Measurements from ENCODE around the gene RANBP3.
"Not testable (repeated sequence)": the region's sequence is repeated elsewhere in the genome, so short reads cannot be mapped to it uniquely, and the experiment has no call there.

The RANBP3 gene

DNA sequence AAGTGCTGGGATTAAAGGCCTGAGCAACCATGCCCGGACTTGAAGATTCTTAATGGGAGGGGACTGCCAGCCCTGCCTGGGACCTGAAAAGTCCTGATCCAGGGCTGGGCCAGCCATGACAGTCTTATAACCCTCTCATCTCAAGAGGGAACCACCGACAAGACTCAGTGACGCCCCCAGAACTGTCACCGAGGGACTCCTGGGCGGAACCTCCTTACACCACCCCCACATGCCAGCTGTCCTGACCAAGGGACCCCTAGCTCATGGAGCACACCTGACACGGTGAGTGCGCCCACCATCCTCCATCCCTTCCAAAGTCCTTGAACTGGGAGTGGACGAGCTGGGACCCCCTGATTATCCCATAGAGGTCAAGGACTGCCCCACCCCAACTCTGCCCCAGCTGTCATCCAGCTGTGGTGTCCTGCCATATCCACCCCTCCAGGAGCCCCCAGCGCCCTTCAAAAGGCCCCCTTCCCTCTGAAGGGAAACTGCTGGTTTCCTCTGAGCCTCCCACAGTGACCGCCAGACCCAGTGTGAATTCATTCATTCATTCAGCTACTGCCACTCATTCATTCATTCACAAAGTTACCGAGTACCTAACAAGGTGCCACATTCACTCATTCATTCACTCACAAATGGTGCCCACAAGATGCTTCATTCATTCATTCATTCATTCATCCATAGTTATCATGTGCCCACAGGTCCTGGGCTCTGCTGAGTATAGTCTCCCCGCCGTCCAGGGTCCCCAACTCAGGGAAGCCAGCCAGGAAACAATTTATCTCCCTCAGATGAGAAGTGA lies 78.0 kb downstream of the RANBP3 start:
- DNase-seq, result no peak

DNA sequence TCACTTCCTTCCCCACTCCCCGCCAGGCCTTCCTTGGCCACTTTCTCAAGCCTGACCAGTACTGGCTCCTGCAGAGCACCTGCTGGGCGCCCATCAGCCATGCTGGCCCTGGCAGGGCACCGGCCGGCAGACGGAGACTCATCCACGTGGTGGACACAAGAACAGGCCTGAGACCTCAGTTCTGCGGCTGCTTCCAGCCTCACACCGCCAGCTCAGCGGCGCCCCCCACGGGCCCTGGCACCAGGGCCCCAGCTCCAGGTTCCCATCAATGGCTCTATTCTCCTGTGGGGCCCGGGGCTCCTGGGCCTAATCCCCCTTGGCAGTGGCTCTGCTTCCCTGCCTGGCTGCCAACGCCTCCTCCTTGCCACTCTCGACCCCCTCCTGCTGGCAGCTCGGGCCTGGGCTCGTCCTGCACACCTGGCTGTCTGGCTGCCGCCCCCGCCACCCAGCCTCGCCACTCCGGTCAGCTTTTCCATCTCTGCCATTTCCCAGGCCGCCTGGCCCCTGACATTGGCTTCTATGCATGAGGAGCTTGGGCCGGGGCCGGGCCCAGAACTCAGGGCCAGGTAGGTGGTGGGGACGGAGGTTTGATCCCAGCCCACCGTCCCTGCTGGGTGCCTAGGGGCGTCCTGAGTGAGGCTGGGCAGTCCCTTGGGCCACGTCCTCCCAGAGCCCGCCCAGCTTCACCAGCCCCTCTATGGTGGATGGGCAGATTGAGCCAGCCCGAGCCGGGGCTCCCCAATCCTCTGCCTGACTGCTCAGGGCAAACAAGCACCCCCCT lies 80.6 kb downstream of the RANBP3 start:
- no peak for DNase-seq

DNA sequence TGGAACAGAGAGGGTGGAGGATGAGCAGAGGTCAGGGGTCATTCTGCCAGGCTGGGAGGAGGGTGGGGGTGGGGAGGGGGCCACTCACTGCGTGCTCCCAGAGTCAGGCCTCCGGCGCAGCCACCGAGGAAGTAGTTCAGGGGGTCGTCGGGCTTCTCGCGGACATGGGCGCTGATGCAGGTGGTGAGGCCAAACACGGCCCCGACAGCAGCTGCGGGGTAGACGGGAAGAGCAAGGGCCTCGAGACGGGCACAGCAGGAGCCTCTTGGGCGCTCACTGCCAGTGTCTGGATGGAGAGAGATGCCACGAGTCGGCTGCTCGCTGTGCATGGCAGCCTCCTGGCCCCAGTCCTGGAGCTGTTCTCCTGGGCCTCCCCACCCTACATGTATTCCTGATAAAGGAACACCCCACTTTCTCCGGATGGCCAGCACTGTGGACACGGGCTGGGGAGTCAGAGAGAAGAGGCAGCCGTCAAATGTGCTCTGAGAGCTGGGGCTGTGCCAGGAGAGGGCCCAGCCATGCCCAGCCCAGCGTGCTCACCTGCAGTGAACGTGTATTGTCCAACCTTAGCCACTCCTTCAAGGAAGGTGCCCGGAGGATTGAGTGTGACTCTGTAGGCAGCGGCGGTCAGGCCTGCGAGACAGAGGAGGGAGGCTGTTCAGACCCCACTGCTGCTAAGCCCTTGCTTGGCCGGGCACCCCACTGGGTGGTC lies 81.4 kb downstream of the RANBP3 start:
- no peak for DNase-seq

DNA sequence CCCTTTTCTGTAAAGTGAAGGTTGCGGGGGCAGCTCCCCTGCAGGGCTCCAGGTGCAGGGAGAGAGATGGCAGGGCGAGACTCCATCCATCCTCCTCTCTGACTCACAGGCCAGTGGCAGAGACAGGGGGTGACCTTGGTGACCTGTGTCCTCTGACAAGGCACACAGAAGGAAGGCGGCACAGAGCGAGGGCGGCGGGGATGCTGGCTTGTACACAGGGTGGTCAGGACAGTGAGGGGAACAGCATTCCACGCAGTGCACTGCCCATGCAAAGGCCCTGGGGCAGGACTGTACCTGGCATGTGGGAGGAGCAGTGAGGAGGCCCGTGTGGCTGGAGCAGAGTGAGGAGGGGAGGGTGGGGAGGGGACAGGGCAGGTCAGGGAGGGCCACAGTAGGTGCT lies 82.0 kb downstream of the RANBP3 start:
- DNase-seq, result no peak

DNA sequence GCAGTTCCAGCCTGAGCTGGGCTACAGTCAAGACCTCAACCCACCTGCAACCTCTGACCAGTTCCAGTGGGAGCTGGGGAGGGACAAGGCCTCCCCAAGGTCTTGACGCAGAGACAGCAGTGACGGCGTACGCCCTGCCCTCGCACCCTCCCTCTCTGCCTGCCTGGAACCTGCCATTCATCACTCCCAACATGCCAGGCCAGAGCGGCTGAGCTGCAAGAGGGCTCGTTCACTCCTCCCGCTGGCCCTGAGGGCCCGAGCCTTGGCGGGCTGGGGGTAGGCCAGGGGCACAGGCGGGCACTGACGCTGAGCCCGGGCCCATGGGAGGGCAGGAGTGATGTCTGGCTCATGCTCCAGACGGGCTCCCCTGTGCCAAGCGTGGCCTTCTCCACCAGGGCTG lies 82.5 kb downstream of the RANBP3 start:
- DNase-seq, result no peak

DNA sequence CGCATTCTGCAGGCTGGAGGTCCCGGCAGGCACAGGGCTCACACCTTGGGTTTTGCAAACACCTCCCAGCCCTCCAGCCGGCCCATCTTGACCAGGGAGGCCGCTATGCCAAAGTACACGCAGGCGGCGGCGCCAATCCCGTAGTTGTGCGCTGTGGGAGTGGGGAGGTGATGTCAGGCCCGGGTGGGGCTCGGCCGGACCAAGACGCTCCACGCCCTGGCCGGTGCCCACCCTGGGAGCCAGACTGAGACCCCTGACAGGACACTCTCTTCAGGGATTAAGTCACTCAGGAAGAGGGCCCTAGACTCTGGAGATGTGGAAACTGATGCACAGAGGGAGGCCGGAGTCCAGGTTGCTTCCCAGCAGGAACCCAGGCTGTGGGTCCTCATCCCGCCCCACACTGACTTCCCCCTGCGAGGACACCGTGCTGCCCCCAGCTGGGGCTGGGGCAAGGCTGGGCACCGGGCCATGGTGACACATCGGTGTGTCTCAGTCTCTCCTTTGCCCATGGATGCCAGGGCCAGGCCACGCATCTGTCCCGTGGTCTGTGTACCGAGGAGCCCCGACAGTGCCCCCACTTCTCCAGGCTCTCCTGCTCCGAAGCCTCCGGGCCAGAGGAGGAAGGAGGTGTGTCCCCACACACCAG lies 83.1 kb downstream of the RANBP3 start:
- no peak for DNase-seq

DNA sequence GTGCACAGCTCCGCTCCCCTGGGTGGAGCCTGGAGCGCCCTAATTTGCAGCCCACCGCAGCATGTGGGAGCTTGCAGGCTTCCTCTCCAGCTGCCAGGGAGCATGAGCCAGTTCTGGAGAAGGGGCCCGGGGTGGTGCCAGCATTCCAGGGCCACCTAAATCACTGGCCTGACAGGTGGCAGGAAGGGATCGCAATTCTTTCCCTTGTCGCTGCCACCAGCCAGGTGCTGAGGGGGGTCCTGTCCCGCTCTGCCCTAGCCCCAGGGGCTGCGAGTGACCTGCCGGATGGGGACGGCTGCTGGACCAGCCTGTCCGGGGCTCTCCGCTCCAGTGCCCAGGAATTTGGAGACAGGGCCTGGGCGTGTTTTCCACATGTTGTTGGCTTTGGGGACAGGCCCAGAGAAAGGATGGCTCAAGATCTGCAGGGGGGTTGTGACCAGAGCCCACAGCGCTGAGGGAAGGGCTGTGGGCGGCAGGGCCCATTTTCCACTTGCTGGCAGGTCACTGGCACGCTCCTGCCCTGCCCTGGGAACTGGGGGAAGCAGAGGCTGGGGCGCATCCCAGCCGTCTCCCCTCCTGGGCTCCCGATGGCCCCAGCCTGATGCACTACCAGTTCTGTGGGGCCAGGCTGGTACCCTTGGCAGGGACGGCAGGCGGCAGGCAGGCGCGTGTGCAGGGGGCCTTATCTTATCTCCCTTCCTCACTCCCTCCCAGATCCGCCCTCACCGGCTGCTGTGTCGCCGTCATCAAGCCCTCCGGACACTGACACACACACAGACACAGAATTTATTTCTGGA lies 83.8 kb downstream of the RANBP3 start:
- no peak for DNase-seq

DNA sequence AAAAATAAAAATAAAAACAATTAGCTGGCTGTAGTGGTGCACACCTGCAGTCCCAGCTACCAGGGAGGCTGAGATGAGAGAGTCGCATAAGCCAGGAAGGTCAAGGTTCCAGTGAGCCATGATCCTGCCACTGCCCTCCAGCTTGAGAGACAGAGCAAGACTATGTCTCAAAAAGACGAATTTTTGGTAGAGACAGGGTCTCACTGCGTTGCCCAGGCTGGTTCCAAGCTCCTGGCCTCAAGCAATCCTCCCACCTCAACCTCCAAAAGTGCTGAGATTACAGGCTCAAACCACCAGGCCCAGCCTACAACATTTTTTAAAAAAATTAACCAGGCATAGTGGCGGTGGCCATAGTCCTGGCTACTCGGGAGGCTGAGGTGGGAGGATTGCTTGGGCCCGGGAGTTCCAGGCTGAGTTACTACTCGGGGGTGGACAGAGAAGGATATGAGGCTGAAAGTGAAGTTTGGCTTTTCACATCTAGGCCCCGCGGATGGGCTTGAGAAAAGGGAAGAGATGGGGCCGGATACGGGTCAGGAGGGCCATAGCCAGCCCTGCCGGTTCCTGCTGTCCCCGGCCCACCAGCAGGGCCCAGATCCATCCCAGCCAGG lies 84.5 kb downstream of the RANBP3 start:
- no peak for DNase-seq

DNA sequence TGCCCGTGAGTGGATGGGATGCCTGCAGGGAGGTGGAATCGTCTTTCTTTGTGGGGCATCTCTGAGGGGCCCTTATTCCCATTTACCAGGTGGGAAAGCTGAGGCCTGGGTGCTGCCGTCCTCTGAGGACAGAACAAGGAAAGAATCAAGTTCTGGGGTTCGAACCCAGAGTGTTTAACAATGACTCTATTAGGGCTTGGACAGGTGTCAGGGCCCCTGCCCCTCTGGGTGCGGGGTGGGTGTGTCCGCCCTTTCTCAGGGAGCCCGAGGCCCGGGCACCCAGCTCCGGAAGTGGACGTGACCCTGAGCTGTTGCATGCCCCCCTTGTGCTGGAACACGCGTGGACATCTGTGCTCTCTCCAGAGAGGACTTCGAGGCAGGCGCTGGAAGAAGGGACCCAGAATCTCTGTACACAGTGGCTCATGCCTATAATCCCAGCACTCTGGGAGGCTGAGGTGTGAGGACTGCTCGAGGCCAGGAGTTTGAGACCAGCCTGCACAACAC lies 85.1 kb downstream of the RANBP3 start:
- no peak for DNase-seq

DNA sequence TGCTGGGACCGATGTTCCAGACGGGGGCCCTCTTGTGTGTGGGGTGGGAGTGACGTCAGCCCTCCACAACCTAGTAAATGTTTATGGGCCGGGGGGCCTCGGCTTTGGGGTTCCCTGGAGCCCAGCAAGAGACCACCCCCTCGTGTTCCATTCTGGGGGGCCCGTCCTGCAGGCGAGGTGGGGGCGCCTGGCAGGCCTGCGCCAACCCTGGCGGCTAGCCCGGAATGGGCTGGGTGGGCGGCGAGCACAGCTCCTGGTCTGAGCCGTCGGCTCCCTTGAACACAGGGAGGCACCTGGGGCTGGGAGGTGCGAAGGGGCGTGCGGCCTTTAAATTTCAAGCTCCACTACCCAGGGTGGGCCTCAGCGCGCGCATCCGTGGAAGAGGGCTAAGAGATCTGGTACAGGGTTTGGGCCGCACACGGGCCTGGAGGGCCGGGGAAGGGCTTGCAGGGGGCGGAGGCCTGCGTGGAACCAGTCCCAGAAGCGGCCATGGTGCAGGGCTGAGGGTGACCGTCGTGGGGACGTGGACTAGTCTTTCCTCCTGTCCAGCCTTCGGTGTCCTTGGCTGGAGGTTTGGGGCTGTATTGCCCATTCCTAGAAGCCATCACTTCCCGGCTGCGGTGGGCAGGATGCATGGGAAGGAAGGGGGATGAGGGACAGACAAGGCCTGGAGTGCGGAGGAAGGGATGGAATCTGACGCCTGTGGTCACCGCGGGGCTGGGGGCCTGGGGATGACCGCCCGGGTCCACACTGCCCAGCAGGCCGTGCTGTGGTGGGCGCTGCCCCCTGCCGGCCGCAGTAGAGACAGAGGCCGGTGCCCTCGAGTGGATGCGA lies 85.8 kb downstream of the RANBP3 start:
- DNase-seq, result no peak

DNA sequence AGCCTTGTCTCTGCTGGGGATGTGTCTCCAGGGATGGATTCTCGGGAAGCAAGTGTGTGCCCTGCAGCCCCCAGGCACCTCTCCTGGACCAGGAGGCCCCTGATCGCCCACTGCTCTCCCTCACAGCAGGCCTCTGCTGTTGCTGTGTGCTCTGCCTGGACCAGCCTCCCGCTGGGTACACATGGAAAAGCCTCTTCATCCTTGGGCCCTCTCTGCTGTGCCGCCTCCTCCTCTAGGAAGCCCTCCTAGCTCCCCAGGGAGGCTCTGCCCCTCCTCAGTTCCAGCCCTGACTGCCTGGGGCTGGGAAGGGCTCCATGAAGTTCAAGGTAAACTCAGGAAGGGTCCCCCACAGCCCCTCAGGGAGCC lies 86.4 kb downstream of the RANBP3 start:
- no peak for DNase-seq

DNA sequence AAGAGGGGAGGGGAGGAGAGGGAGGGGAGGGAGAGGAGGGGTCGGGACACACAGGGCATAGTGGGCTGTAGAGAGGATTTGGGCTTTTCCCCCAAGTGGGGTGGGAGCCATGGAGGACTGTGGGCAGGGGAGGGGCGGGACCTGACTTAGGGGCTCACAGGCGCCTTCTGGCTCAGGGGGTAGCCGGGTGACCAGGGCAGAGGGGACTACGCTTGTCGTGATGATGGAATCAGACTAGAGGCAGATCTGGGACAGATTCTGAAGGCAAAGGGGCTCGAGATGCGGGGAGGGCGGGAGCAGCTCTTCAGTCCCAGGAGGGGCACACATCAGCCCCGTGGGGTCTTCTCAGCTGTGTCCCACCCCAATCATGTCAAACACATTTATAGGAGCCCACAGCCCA lies 87.8 kb downstream of the RANBP3 start:
- DNase-seq, result no peak

DNA sequence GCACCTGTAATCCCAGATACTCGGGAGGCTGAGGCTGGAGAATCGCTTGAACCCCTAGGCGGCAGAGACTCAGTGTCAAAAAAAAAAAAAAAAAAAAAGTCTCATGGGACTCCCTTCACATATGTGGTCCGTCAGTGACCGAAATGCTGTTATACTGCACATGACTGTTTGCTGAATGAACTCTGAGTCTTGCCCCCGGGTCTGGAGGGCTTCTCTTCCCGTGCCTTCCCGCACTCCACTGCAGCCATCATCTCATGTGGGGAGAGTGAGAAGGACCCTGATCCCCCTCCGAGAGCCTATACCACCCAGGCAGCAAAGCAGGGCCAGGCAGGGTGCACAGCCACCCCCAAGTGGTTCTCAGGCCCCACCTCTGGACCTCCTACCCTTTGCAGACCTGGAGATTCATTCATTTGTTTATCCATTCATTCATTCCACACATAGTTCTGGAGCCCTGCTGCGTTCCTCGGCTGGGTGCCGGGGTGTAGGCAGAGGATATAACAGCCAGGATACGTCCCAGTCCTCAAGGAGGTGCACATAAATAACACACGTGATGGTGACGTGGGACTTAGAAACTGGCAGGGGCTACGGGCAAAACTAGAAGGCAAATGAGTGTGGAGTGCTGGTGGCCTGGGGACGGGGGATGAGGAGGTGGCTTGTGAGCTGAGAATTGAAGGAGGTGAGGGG lies 88.5 kb downstream of the RANBP3 start:
- no peak for DNase-seq

DNA sequence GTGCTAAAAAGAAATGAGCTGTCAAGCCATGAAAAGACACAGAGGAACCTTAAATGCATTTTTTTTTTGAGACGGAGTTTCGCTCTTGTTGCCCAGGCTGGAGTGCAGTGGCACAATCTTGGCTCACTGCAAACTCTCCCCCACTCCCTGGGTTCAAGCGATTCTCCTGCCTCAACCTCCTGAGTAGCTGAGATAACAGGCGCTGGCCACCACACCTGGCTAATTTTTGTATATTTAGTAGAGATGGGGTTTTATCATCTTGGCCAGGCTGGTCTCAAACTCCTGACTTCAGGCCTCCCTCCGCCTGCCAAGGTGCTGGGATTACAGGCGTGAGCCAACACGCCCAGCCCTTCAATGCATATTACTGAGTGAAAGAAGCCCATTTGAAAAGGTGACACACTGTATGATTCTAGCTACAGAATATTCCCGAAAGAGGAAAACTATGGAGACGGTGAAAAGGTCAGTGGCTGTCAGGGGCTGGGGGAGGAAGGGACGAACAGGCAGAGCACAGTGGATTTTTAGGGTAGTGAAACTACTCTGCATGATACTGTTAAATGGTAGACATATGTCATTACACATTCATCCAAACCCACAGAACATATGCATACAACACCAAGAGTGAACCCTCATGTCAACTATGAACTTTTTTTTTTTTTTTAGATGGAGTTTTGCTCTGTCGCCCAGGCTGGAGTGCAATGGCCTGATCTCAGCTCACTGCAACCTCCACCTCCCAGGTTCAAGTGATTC lies 93.7 kb downstream of the RANBP3 start:
- DNase-seq, result not testable (repeated sequence)

DNA sequence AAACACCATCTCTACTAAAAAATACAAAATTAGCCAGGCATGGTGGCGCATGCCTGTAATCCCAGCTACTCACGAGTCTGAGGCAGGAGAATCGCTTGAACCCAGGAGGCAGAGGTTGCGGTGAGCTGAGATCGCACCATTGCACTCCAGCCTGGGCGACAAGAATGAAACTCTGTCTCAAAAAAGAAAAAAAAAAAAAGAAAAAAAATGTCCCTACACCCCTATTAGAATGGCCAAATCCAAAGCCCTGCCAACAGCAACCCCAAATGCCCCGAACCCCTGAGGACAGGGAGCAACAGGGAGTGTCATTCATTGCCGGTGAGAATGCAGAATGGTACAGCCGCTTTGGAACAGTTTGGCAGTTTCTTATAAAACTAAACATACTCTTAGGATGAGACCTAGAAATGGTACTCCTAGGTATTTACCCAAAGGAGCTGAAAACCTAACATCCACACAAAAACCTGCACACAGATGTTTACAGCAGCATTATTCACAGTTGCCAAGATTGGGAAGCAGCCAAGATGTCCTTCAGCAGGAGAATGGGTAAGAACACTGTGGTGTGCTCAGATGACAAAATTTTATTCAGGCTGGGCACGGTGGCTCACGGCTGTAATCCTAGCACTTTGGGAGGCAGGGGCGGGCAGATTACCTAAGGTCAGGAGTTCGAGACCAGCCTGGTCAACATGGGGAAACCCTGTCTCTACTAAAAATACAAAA lies 94.6 kb downstream of the RANBP3 start:
- DNase-seq, result not testable (repeated sequence)

DNA sequence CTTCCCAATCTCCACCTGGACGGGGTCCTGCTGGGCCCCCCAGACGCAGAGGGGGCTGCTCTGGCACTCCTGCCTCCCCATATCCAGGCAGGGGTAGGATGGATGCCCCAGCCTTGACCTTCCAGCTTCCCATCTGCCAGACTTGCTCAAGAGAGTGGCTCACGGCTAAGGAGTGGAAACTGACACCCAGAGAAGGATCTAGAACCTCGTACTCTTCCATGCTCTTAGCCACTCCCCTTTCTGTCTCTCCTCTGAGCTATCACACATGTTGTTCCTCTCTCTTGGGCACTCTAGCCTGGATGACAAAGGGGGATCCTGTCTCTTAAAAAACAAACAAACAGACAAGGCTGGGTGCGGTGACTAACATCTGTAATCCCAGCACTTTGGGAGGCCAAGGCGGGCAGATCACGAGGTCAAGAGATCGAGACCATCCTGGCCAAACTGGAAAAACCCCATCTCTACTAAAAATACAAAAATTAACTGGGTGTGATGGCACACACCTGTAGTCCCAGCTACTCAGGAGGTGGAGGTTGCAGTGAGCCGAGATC lies 95.4 kb downstream of the RANBP3 start:
- DNase-seq, result no peak

DNA sequence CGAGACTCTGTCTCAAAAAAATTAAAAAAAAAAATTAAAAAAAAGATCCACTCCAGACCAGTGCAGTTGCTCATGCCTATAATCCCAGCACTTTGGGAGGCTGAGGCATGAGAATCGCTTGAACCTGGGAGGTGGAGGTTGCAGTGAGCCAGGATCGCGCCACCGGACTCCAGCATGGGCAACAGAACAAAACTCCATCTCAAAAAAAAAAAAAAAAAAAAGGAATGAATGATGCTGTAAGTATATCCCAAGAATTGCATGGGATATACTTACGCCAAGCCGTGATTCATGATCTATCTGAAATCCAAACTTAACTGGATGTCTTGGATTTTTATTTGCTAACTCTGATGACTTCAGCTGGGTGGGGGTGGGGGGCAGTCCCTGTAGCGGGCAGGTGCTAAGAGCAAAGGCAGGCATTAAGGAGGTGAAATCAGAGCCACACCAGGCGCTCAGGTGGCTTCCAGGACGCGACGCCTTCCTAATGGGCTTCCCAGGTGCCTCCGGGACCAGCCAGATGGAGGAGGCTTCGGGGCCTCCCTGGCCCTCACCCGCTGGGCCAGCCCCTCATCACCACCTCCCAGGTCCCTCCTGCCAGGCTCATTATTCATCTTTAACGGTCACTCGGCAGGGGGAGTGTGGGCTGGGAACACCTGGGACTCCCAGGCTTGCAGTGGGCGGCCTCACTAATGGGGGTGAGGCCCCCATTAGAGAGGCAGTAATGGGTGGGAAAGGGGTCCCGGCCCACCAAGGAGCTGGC lies 96.2 kb downstream of the RANBP3 start:
- no peak for DNase-seq

DNA sequence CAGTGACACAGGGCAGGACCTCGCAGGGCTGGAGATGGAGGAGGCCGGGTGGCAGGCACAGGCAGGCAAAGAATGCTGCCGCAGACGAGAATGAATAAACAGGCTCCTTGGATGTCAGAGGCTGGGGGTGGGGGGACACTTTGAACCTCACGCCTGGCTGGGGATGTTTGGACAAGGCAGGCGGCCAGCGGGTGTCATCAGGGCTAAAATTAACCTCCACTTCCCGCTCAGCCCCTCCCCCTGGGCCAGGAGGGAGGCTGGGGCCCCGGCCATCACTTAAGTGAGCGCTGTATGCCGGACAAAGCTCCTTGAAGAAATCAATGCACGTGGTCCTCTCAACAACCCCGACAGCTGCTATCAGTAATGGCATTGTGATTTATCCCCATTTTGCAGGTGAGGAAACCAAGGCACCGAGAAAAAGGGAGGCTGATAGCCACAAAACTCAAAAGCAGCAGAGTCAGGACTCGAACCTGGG lies 97.3 kb downstream of the RANBP3 start:
- no peak for DNase-seq
